SK-N-SH (cell line): ENCODE results near the gene FAM76A. TPM values are rescaled to one million over a fixed set of nuclear protein-coding genes. Genes with fewer than 3 reads are reported as not detected.

Source experiments
- CTCF ChIA-PET: fragments of 300-600, 350-600 bp; formaldehyde crosslinking; extraction: SDS; loops from one replicate; lab custom pipeline; 2021; lab: Yijun Ruan, JAX
- POLR2A ChIA-PET: fragments of 350-600 bp; sonication (Branson Sonifier 250); formaldehyde crosslinking; extraction: SDS; loops from one replicate; lab custom pipeline; 2020; ENCODE audit warnings: antibody characterized with exemption, inconsistent platforms; lab: Yijun Ruan, JAX
- DNase-seq: peaks from one replicate; pipeline ENCODE4 v3.0.0; 2012
- H2AFZ ChIP-seq: fragments of 200-600 bp; sonication (generic); 2 replicates; pipeline ENCODE4 v1.8.1; 2016; ENCODE audit warnings: antibody characterized with exemption, mild to moderate bottlenecking, low read depth
- H3F3A ChIP-seq: fragments of 200-600 bp; sonication (generic); replicated peaks from 2 replicates; pipeline ENCODE3; 2016; ENCODE audit warnings: antibody characterized with exemption, mild to moderate bottlenecking; ENCODE audit not compliant: insufficient read depth
- H3K27ac ChIP-seq, 2 experiments: fragments of 200-500 bp in 1 of 2; fragments of 200-600 bp in 1 of 2; sonication (Bioruptor generic) in 1 of 2; sonication (generic), shearing (Covaris generic) in 1 of 2; 2 replicates each; pipeline versions ENCODE4 v1.5.1 to v1.6.1; 2014 to 2016; ENCODE audit warnings: low read depth in 2 of 2, inconsistent platforms in 1 of 2, low read length in 1 of 2, mild to moderate bottlenecking in 1 of 2, mixed read lengths in 1 of 2
- H3K27me3 ChIP-seq: fragments of 200-600 bp; sonication (generic), shearing (Covaris generic); 2 replicates; pipeline ENCODE4 v1.6.1; 2016; ENCODE audit warnings: mixed run types; ENCODE audit not compliant: insufficient read depth
- H3K36me3 ChIP-seq, 2 experiments: fragments of 200-500 bp in 1 of 2; fragments of 200-600 bp in 1 of 2; sonication (Bioruptor generic) in 1 of 2; sonication (generic) in 1 of 2; replicated peaks in 1 of 2; 2 replicates each; pipeline versions ENCODE3 to v1.5.1; 2014 to 2016; ENCODE audit warnings: low read length in 1 of 2, mild to moderate bottlenecking in 1 of 2; ENCODE audit not compliant: insufficient read depth in 2 of 2, control insufficient read depth in 1 of 2
- H3K4me1 ChIP-seq, 2 experiments: fragments of 200-500 bp in 1 of 2; fragments of 200-600 bp in 1 of 2; sonication (Bioruptor generic) in 1 of 2; sonication (generic), shearing (Covaris generic) in 1 of 2; 2 replicates each; pipeline versions ENCODE4 v1.5.1 to v1.6.1; 2014 to 2016; ENCODE audit warnings: low read depth in 1 of 2, low read length in 1 of 2, mixed run types in 1 of 2; ENCODE audit not compliant: insufficient read depth in 2 of 2, control insufficient read depth in 1 of 2
- H3K4me2 ChIP-seq: fragments of 200-600 bp; sonication (generic), shearing (Covaris generic); 2 replicates; pipeline ENCODE4 v1.6.1; 2017; ENCODE audit warnings: mixed run types
- H3K4me3 ChIP-seq, 2 experiments: fragments of 200-500 bp in 1 of 2; fragments of 200-600 bp in 1 of 2; sonication (Bioruptor generic) in 1 of 2; sonication (generic), shearing (Covaris generic) in 1 of 2; 2 replicates each; pipeline versions ENCODE4 v1.5.1 to v1.8.1; 2014 to 2016; ENCODE audit warnings: low read depth in 2 of 2, inconsistent platforms in 1 of 2, low read length in 1 of 2, mild to moderate bottlenecking in 1 of 2, mixed read lengths in 1 of 2, moderate library complexity in 1 of 2
- H3K79me2 ChIP-seq: fragments of 200-600 bp; sonication (generic); 2 replicates; pipeline ENCODE4 v1.8.1; 2017; ENCODE audit warnings: mild to moderate bottlenecking; ENCODE audit not compliant: insufficient read depth
- H3K9ac ChIP-seq: fragments of 200-600 bp; sonication (generic); 2 replicates; pipeline ENCODE4 v1.6.1; 2017; ENCODE audit warnings: mixed run types
- H3K9me2 ChIP-seq: fragments of 200-600 bp; sonication (generic); 2 replicates; pipeline ENCODE4 v1.6.1; 2017; ENCODE audit warnings: mixed run types
- H3K9me3 ChIP-seq: fragments of 200-600 bp; sonication (generic); 2 replicates; pipeline ENCODE4 v1.6.1; 2017; ENCODE audit warnings: mixed run types, mild to moderate bottlenecking, moderate library complexity
- H4K20me1 ChIP-seq: fragments of 200-600 bp; sonication (generic); 2 replicates; pipeline ENCODE4 v1.6.1; 2017; ENCODE audit warnings: mild to moderate bottlenecking, mixed run types; ENCODE audit not compliant: insufficient read depth
- CTCF ChIP-seq: fragments of 200-600 bp; sonication (generic); IDR thresholded peaks from 2 replicates; pipeline ENCODE4 v1.6.1; 2017; ENCODE audit warnings: antibody characterized with exemption, mild to moderate bottlenecking, moderate library complexity
- EZH2phosphoT487 ChIP-seq: fragments of 200-600 bp; sonication (generic); IDR thresholded peaks from 2 replicates; pipeline ENCODE4 v1.6.1; 2017; ENCODE audit warnings: low read depth, mixed run types, mild to moderate bottlenecking, antibody characterized with exemption, moderate library complexity, borderline replicate concordance
- FOSL2 ChIP-seq: IDR thresholded peaks from 2 replicates; pipeline ENCODE4 v1.4.0; 2012; ENCODE audit warnings: low read depth, mild to moderate bottlenecking, moderate library complexity, borderline replicate concordance
- GABPA ChIP-seq: IDR thresholded peaks from 2 replicates; pipeline ENCODE4 v1.4.0; 2012; ENCODE audit warnings: low read depth, mild to moderate bottlenecking
- GATA2 ChIP-seq: sonication (generic); formaldehyde crosslinking; IDR thresholded peaks from 2 replicates; pipeline ENCODE4 v1.5.0; 2020; ENCODE audit warnings: mild to moderate bottlenecking, missing genetic modification reagents
- JUND ChIP-seq: IDR thresholded peaks from 2 replicates; pipeline ENCODE4 v1.4.0; 2012
- MEF2A ChIP-seq: IDR thresholded peaks from 2 replicates; pipeline ENCODE4 v1.4.0; 2012; ENCODE audit warnings: low read depth, borderline replicate concordance
- MXI1 ChIP-seq: IDR thresholded peaks from 2 replicates; pipeline ENCODE4 v1.6.1; 2012; ENCODE audit warnings: mild to moderate bottlenecking, low read depth, low read length, improper control_type of control experiment
- NFIC ChIP-seq: IDR thresholded peaks from 2 replicates; pipeline ENCODE4 v1.4.0; 2012; ENCODE audit warnings: borderline replicate concordance
- NRF1 ChIP-seq: IDR thresholded peaks from 2 replicates; pipeline ENCODE4 v1.6.1; 2012; ENCODE audit warnings: low read depth, mild to moderate bottlenecking, low read length
- PBX3 ChIP-seq: IDR thresholded peaks from 2 replicates; pipeline ENCODE4; 2012
- RAD21 ChIP-seq: IDR thresholded peaks from 2 replicates; pipeline ENCODE4 v1.6.1; 2012; ENCODE audit warnings: mild to moderate bottlenecking, low read length
- RXRA ChIP-seq: IDR thresholded peaks from 2 replicates; pipeline ENCODE4 v1.4.0; 2012; ENCODE audit warnings: low read depth, mild to moderate bottlenecking, borderline replicate concordance
- SIN3A ChIP-seq: IDR thresholded peaks from 2 replicates; pipeline ENCODE4 v1.6.1; 2012; ENCODE audit warnings: low read depth, mild to moderate bottlenecking, low read length, moderate library complexity, borderline replicate concordance
- SMC3 ChIP-seq: IDR thresholded peaks from 2 replicates; pipeline ENCODE4 v1.6.1; 2012; ENCODE audit warnings: low read depth, low read length, improper control_type of control experiment
- TAF1 ChIP-seq: IDR thresholded peaks from 2 replicates; pipeline ENCODE4 v1.6.1; 2012; ENCODE audit warnings: low read depth, mild to moderate bottlenecking, low read length, moderate library complexity, borderline replicate concordance
- TCF12 ChIP-seq: IDR thresholded peaks from 2 replicates; pipeline ENCODE4 v1.4.0; 2012
- ZBTB33 ChIP-seq: IDR thresholded peaks from 2 replicates; pipeline ENCODE4 v1.4.0; 2012; ENCODE audit warnings: low read depth, borderline replicate concordance
- WGBS: methylation state at CpG from one replicate; pipeline ENCODE4 v1.1.6; 2017; ENCODE audit warnings: low lambda C conversion rate; 5-methylcytosine and 5-hydroxymethylcytosine counted together
- polyA plus RNA-seq, 3 experiments: library from polyadenylated mRNA; depleted of rRNA; stranded (reverse); fragments of >200 nt; gene quantifications; 2 replicates each; pipeline ENCODE4 v1.2.3, GENCODE V29; 2012
- TF ChIP-seq, protein P1 (sequence below): fragments of 150-350 bp; IDR thresholded peaks from 2 replicates; pipeline ENCODE4 v1.6.1; 2017; ENCODE audit warnings: antibody characterized with exemption, low read length, low read depth, borderline replicate concordance
- TF ChIP-seq, protein P2 (sequence below): IDR thresholded peaks from 2 replicates; pipeline ENCODE4 v1.4.0; 2012; ENCODE audit warnings: low read depth

FAM76A gene
- polyA plus RNA-seq, 1 of the 3 experiments (the other 2 are of a cell fraction), result 2.9 TPM

- TF ChIP-seq PBX3, result no peak
- TF ChIP-seq NFIC, result no peak
- TF ChIP-seq RXRA, result no peak
- TF ChIP-seq, protein P1, sequence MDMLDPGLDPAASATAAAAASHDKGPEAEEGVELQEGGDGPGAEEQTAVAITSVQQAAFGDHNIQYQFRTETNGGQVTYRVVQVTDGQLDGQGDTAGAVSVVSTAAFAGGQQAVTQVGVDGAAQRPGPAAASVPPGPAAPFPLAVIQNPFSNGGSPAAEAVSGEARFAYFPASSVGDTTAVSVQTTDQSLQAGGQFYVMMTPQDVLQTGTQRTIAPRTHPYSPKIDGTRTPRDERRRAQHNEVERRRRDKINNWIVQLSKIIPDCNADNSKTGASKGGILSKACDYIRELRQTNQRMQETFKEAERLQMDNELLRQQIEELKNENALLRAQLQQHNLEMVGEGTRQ, result no peak
These were observed 10.5 kb downstream of the FAM76A start (continued) for GRCh38 chr1:27736252-27736651.

DNA sequence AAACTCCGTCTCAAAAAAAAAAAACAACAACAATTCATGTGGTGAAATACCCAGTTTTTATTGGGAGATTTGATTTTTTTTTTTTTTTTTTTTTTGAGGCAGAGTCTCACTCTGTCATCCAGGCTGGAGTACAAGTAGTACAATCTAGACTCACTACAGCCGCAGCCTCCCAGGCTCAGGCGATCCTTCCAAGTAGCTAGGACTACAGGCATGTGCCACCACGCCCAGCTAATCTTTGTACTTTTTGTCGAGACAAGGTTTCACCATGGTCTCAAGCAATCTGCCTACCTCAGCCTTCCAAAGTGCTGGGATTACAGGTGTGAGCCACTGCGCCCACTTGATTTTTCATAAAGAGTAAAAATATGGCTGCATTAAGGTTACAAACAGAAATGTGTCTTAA lies 15.4 kb downstream of the FAM76A start:
- no peaks in the 10 kb centered on the region for H3K79me2 ChIP-seq
- no peaks in the 10 kb centered on the region for H3K9me2 ChIP-seq
- ChIA-PET CTCF (interaction anchor here (0.6 to 1.3 kb wide), 2 partner anchors 16 to 619 kb away, joined by 3 read pairs; no protein-coding TSS in a partner anchor), POLR2A (interaction anchor here (0.9 kb wide), 1 partner anchor 32 kb away, joined by 3 read pairs; the partner anchor contains the start of gene STX12)
- 100% methylated on average over 6 of the region's 6 CpGs for WGBS
- no peak for DNase-seq
- H2AFZ ChIP-seq, result no peak overlapping the region
- H3K27me3 ChIP-seq, result no peaks in the 10 kb centered on the region
- no peaks in the 10 kb centered on the region for H4K20me1 ChIP-seq
- peaks cover 6 to 18% of the 10 kb centered on the region in 2 experiments for H3K36me3 ChIP-seq
- H3K27ac ChIP-seq, result no peak overlapping the region
- no peaks in the 10 kb centered on the region for H3K4me1 ChIP-seq
- H3K9me3 ChIP-seq, result no peaks in the 10 kb centered on the region
- no peaks in the 10 kb centered on the region for H3F3A ChIP-seq
- H3K4me3 ChIP-seq, result no peak overlapping the region
- no peak overlapping the region for H3K4me2 ChIP-seq
- TF ChIP-seq EZH2phosphoT487 (no peak), RXRA (no peak), FOSL2 (no peak), GATA2 (CRISPR knock-in tag) (no peak), CTCF (no peak), NFIC (no peak), NRF1 (no peak), SIN3A (no peak), MEF2A (no peak), GABPA (no peak), TCF12 (no peak), MXI1 (no peak), PBX3 (no peak), RAD21 (no peak), ZBTB33 (no peak), TAF1 (no peak), SMC3 (no peak), JUND (no peak)
- TF ChIP-seq, protein P2, sequence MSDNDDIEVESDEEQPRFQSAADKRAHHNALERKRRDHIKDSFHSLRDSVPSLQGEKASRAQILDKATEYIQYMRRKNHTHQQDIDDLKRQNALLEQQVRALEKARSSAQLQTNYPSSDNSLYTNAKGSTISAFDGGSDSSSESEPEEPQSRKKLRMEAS, result no peak
- TF ChIP-seq, all 33 proteins: peak for 0
- no peak overlapping the region for H3K9ac ChIP-seq
